Neural progenitor cell (in vitro differentiated cells): Measurements from ENCODE around the gene DUSP18.

Experiments
- CTCF ChIP-seq: fragments of 200-600 bp; sonication (generic); IDR thresholded peaks from 2 replicates; pipeline ENCODE4 v1.5.1; 2017; ENCODE audit warnings: antibody characterized with exemption, mild to moderate bottlenecking
- EZH2 ChIP-seq: fragments of 200-600 bp; sonication (generic); IDR thresholded peaks from 2 replicates; pipeline ENCODE4 v1.6.1; 2017; ENCODE audit warnings: antibody characterized with exemption, mild to moderate bottlenecking, moderate library complexity
- EZH2phosphoT487 ChIP-seq: fragments of 200-600 bp; sonication (generic); IDR thresholded peaks from 2 replicates; pipeline ENCODE4 v1.6.1; 2017; ENCODE audit warnings: antibody characterized with exemption

GRCh38 chr22:30636226-30637077 lies 31.2 kb downstream of the DUSP18 start:
- TF ChIP-seq CTCF (no peak), EZH2phosphoT487 (no peak), EZH2 (no peak)
